ENCODE measurements around the gene NEDD4L.
A peak's percentile ranks its signal among the peaks of the same experiment; 100 is the strongest.

NEDD4L gene

GRCh38 chr18:58299135-58299473 lies 255.1 kb downstream of the NEDD4L start:
- no peak for DNase-seq
- intact Hi-C loops (cut with DNase I), result no loop called here

GRCh38 chr18:58299936-58300335 lies 255.9 kb downstream of the NEDD4L start:
- intact Hi-C loops (cut with DNase I), result no loop called here
- no peak for DNase-seq

GRCh38 chr18:58300867-58301266 lies 256.8 kb downstream of the NEDD4L start:
- intact Hi-C loops (cut with DNase I), result no loop called here

GRCh38 chr18:58302811-58303210 lies 258.8 kb downstream of the NEDD4L start:
- DNase-seq, result no peak
- intact Hi-C loops (cut with DNase I), result no loop called here

More at GRCh38 chr18:58300867-58301266, 256.8 kb downstream of the NEDD4L start:
- no peak for DNase-seq

- intact Hi-C loops (cut with DNase I), result no loop called here
- DNase-seq, result no peak
These were observed 259.3 kb downstream of the NEDD4L start for GRCh38 chr18:58303363-58303762.

GRCh38 chr18:58305792-58306191 lies 261.8 kb downstream of the NEDD4L start:
- intact Hi-C loops (cut with DNase I), result no loop called here
- no peak for DNase-seq

GRCh38 chr18:58307441-58307840 lies 263.4 kb downstream of the NEDD4L start:
- intact Hi-C loops (cut with DNase I), result no loop called here
- no peak for DNase-seq

GRCh38 chr18:58308463-58308862 lies 264.4 kb downstream of the NEDD4L start:
- DNase-seq, result peak in 1 of 10 donors; percentile 77
- intact Hi-C loops (cut with DNase I), result no loop called here

GRCh38 chr18:58309099-58309498 lies 265.1 kb downstream of the NEDD4L start:
- DNase-seq, result no peak
- intact Hi-C loops (cut with DNase I), result no loop called here

GRCh38 chr18:58309610-58310239 lies 265.7 kb downstream of the NEDD4L start:
- no peak for DNase-seq
- intact Hi-C loops (cut with DNase I), result loop anchor here (10.0 kb wide), 1 partner anchor 185 kb away; no protein-coding TSS in a partner anchor

- DNase-seq, result peak in 1 of 10 donors; percentile 76
- intact Hi-C loops (cut with DNase I), result loop anchor here (10.0 kb wide), 1 partner anchor 184 kb away; no protein-coding TSS in a partner anchor
These were observed 266.5 kb downstream of the NEDD4L start for GRCh38 chr18:58310517-58310916.

- intact Hi-C loops (cut with DNase I), result loop anchor here (10.0 kb wide), 1 partner anchor 183 kb away; no protein-coding TSS in a partner anchor
- no peak for DNase-seq
These were observed 267.4 kb downstream of the NEDD4L start for GRCh38 chr18:58311390-58311789.

GRCh38 chr18:58313491-58314032 lies 269.5 kb downstream of the NEDD4L start:
- intact Hi-C loops (cut with DNase I), result loop anchor here (10.0 kb wide), 1 partner anchor 181 kb away; no protein-coding TSS in a partner anchor
- no peak for DNase-seq

GRCh38 chr18:58314284-58314683 lies 270.3 kb downstream of the NEDD4L start:
- intact Hi-C loops (cut with DNase I), result loop anchor here (10.0 kb wide), 1 partner anchor 181 kb away; no protein-coding TSS in a partner anchor
- DNase-seq, result peak in 2 of 10 donors; percentile 50 to 78

- intact Hi-C loops (cut with DNase I), result loop anchor here (10.0 kb wide), 1 partner anchor 180 kb away; no protein-coding TSS in a partner anchor
- DNase-seq, result no peak
These were observed 271.0 kb downstream of the NEDD4L start for GRCh38 chr18:58315041-58315440.

- intact Hi-C loops (cut with DNase I), result loop anchor here (10.0 kb wide), 1 partner anchor 179 kb away; no protein-coding TSS in a partner anchor
- DNase-seq, result peak in 1 of 10 donors; percentile 69
These were observed 271.8 kb downstream of the NEDD4L start for GRCh38 chr18:58315739-58316215.

GRCh38 chr18:58316396-58317342 lies 272.6 kb downstream of the NEDD4L start:
- intact Hi-C loops (cut with DNase I), result loop anchor here (10.0 kb wide), 1 partner anchor 178 kb away; no protein-coding TSS in a partner anchor

GRCh38 chr18:58319719-58320118 lies 275.7 kb downstream of the NEDD4L start:
- intact Hi-C loops (cut with DNase I), result loop anchor here (10.0 kb wide), 2 partner anchors 135 to 175 kb away; no protein-coding TSS in a partner anchor
- DNase-seq, result no peak

More at GRCh38 chr18:58316396-58317342, 272.6 kb downstream of the NEDD4L start:
- peak in 6 of 10 donors; percentile 36 to 91 (median 74) for DNase-seq

- intact Hi-C loops (cut with DNase I), result loop anchor here (10.0 kb wide), 1 partner anchor 136 kb away; no protein-coding TSS in a partner anchor
- no peak for DNase-seq
These were observed 277.0 kb downstream of the NEDD4L start for GRCh38 chr18:58320907-58321561.

GRCh38 chr18:58321986-58322385 lies 278.0 kb downstream of the NEDD4L start:
- intact Hi-C loops (cut with DNase I), result loop anchor here (10.0 kb wide), 1 partner anchor 137 kb away; no protein-coding TSS in a partner anchor
- peak in 7 of 10 donors; percentile 30 to 89 (median 52) for DNase-seq

Data from posterior cingulate gyrus (tissue), 11 donors.